ENCODE measurements around the gene DUOX1.
A peak's percentile ranks its signal among the peaks of the same experiment; 100 is the strongest.

Gene DUOX1

GRCh38 chr15:45198337-45199135, 68.7 kb downstream of the DUOX1 start:
- TF ChIP-seq RARB (CRISPR knock-in tag; IDR thresholded peaks at IDR 0.05) (no peak), CREB5 (CRISPR knock-in tag; IDR thresholded peaks at IDR 0.05; ENCODE audit: low read depth) (no peak), POU6F1 (CRISPR knock-in tag; IDR thresholded peaks at IDR 0.05; ENCODE audit: borderline replicate concordance, low read depth) (0 out of 2 replicates have a peak, but pooled peaks have one; percentile 13), PPARA (CRISPR knock-in tag; IDR thresholded peaks at IDR 0.05; ENCODE audit: borderline replicate concordance) (no peak), ZNF70 (CRISPR knock-in tag; IDR thresholded peaks at IDR 0.05) (no peak), CSRNP3 (CRISPR knock-in tag; IDR thresholded peaks at IDR 0.05) (no peak), ESRRG (CRISPR knock-in tag; IDR thresholded peaks at IDR 0.05) (no peak), ZNF8 (CRISPR knock-in tag; IDR thresholded peaks at IDR 0.05) (no peak), TSHZ2 (CRISPR knock-in tag; IDR thresholded peaks at IDR 0.05) (peak; percentile 28; the same call in 1 of the 2 replicates), ZC3H10 (CRISPR knock-in tag; IDR thresholded peaks at IDR 0.05) (no peak), ZFP3 (CRISPR knock-in tag; IDR thresholded peaks at IDR 0.05) (no peak), GLIS3 (CRISPR knock-in tag; IDR thresholded peaks at IDR 0.05) (0 out of 2 replicates have a peak, but pooled peaks have one; percentile 49), ZFP30 (CRISPR knock-in tag; IDR thresholded peaks at IDR 0.05) (no peak), BACH2 (CRISPR knock-in tag; IDR thresholded peaks at IDR 0.05; ENCODE audit: borderline replicate concordance) (no peak), ISL1 (CRISPR knock-in tag; IDR thresholded peaks at IDR 0.05) (no peak), ZNF565 (CRISPR knock-in tag; conservative IDR thresholded peaks at IDR 0.05; ENCODE audit: low read depth) (no peak), ARNTL (CRISPR knock-in tag; IDR thresholded peaks at IDR 0.05; ENCODE audit: borderline replicate concordance, low read depth) (no peak), OSR1 (CRISPR knock-in tag; IDR thresholded peaks at IDR 0.05) (no peak)
- ATAC-seq = peak; percentile 78

- no peak for ATAC-seq
Measured at GRCh38 chr15:45199136-45199810, 69.5 kb downstream of the DUOX1 start.

More at GRCh38 chr15:45199136-45199810, 69.5 kb downstream of the DUOX1 start:
- no peak for TF ChIP-seq CSDC2 (CRISPR knock-in tag; IDR thresholded peaks at IDR 0.05)
- TF ChIP-seq ZFP30 (CRISPR knock-in tag; IDR thresholded peaks at IDR 0.05) = no peak
- no peak for TF ChIP-seq GLIS3 (CRISPR knock-in tag; IDR thresholded peaks at IDR 0.05)
- no peak for TF ChIP-seq SNAI2 (CRISPR knock-in tag; IDR thresholded peaks at IDR 0.05)
- no peak for TF ChIP-seq TCF4 (CRISPR knock-in tag; IDR thresholded peaks at IDR 0.05; ENCODE audit: borderline replicate concordance)
- TF ChIP-seq CSRNP3 (CRISPR knock-in tag; IDR thresholded peaks at IDR 0.05) = no peak
- no peak for TF ChIP-seq ZNF565 (CRISPR knock-in tag; conservative IDR thresholded peaks at IDR 0.05; ENCODE audit: low read depth)
- TF ChIP-seq ARNTL (CRISPR knock-in tag; IDR thresholded peaks at IDR 0.05; ENCODE audit: borderline replicate concordance, low read depth) = no peak
- no peak for TF ChIP-seq ZNF8 (CRISPR knock-in tag; IDR thresholded peaks at IDR 0.05)
- no peak for TF ChIP-seq ISL1 (CRISPR knock-in tag; IDR thresholded peaks at IDR 0.05)
- no peak for TF ChIP-seq OSR1 (CRISPR knock-in tag; IDR thresholded peaks at IDR 0.05)
- no peak for TF ChIP-seq BACH2 (CRISPR knock-in tag; IDR thresholded peaks at IDR 0.05; ENCODE audit: borderline replicate concordance)
- TF ChIP-seq ZC3H10 (CRISPR knock-in tag; IDR thresholded peaks at IDR 0.05) = no peak
- no peak for TF ChIP-seq PATZ1 (CRISPR knock-in tag; IDR thresholded peaks at IDR 0.05; ENCODE audit: borderline replicate concordance)
- no peak for TF ChIP-seq RARB (CRISPR knock-in tag; IDR thresholded peaks at IDR 0.05)
- TF ChIP-seq CREB5 (CRISPR knock-in tag; IDR thresholded peaks at IDR 0.05; ENCODE audit: low read depth) = no peak
- TF ChIP-seq ZFP3 (CRISPR knock-in tag; IDR thresholded peaks at IDR 0.05) = no peak
- no peak for TF ChIP-seq ESRRG (CRISPR knock-in tag; IDR thresholded peaks at IDR 0.05)
- no peak for TF ChIP-seq POU6F1 (CRISPR knock-in tag; IDR thresholded peaks at IDR 0.05; ENCODE audit: borderline replicate concordance, low read depth)

Data from SK-N-SH treated with all-trans-retinoic acid at 6 μM for 48 hours (cell line).